ENCODE measurements around the gene FOXA1. TPM values are rescaled to one million over a fixed set of nuclear protein-coding genes. Genes with fewer than 3 reads are reported as not detected.
"Not testable (repeated sequence)": the region's sequence is repeated elsewhere in the genome, so short reads cannot be mapped to it uniquely, and the experiment has no call there.

The FOXA1 gene
- total RNA-seq, 1 donor from 2014 or later = 0.31 TPM

DNA sequence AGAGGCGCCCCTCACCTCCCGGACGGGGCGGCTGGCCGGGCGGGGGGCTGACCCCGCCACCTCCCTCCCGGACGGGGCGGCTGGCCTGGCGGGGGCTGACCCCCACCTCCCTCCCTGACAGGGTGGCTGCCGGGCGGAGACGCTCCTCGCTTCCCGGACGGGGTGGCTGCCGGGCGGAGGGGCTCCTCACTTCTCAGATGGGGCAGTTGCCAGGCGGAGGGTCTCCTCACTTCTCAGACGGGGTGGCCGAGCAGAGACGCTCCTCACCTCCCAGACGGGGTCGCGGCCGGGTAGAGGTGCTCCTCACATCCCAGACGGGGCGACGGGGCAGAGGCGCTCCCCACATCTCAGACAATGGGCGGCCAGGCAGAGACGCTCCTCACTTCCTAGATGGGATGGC lies 39.5 kb downstream of the FOXA1 start:
- H3K4me3 Mint-ChIP-seq; H3K4me1 Mint-ChIP-seq (ENCODE audit: low read depth); H3K36me3 Mint-ChIP-seq (ENCODE audit: low read depth); H3K27ac Mint-ChIP-seq; DNase-seq (ENCODE audit: low spot score); intact Hi-C loops (cut with micrococcal nuclease); H3K27me3 Mint-ChIP-seq (ENCODE audit: insufficient read depth): not testable (repeated sequence)
- H3K9me3 Mint-ChIP-seq = peaks cover 10% of the 10 kb centered on the region

DNA sequence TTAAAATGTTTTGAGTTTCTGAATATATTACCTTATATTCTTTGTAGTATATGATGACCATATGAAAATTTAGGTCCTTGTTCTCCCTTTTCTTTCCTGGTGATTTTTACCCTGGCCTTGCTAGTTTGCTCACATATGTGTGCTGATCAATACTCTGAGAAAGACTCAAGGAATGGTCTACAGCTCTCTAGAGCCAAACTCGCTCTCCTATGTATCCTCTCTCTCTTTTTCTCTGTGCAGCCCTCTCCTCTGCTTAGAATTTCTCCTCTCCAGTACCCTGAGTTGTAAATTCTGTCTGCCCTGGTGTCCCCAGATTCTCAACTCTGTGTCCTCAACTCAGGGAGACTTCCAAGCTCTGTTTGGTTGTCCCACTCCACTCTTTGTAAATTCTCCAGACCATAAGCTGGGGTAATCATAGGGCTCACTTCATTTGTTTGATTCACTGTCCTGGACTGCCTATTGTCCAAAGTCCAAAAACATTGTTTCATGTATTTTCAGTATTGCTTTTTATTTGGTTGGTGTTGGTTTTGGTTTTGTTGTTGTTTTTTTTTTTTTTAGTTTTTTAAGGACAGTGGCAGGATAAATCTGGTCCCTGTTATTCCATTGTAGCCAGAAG lies 41.0 kb downstream of the FOXA1 start:
- Mint-ChIP-seq H3K4me1 (ENCODE audit: low read depth) (no peaks in the 10 kb centered on the region), H3K9me3 (peaks cover 10% of the 10 kb centered on the region), H3K36me3 (ENCODE audit: low read depth) (no peaks in the 10 kb centered on the region), H3K27ac (no peak overlapping the region), H3K27me3 (ENCODE audit: insufficient read depth) (no peaks in the 10 kb centered on the region), H3K4me3 (no peak overlapping the region)
- intact Hi-C loops (cut with micrococcal nuclease) = no loop called here
- no peak for DNase-seq (ENCODE audit: low spot score)

DNA sequence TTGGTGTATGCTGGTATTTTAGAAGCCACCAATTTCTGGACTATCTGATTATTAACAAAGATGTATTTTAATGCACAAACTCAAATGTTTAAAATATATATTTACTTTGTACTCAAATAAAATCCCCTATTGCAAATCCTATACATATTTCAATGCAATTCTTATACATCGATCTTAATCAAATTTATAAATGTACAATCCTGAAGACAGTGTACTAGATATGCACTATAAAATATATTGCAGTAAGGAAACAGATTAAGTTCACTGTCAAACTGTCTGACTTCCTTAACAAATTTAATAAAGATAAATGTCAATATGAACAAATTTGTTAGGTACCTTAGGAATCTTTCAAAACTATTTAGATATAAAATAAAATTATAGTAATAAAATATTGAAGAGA lies 43.9 kb downstream of the FOXA1 start:
- Mint-ChIP-seq H3K4me3 (no peak overlapping the region), H3K4me1 (ENCODE audit: low read depth) (no peaks in the 10 kb centered on the region), H3K9me3 (no peaks in the 10 kb centered on the region), H3K36me3 (ENCODE audit: low read depth) (no peaks in the 10 kb centered on the region), H3K27ac (no peak overlapping the region), H3K27me3 (ENCODE audit: insufficient read depth) (no peaks in the 10 kb centered on the region)
- intact Hi-C loops (cut with micrococcal nuclease) = no loop called here
- DNase-seq (ENCODE audit: low spot score) = no peak

DNA sequence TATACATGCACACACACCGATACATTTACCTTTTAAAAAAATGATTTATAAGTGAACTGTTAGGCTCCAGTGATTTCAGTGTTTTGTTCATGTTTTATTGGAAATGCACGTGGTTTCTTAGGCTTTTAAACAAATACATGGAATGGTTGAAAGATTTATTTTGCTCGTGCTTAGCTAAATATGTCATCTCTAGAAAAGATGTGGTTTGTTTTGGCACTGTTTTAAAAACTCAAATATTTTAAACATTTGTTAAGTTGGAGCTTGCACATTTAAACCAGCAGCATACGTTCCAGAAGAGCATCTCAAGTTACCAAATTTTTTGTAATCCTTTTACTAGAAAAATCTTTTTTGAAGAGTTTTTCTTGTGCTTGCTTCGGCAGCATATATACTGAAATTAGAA lies 44.5 kb downstream of the FOXA1 start:
- no peak overlapping the region for H3K27ac Mint-ChIP-seq
- DNase-seq (ENCODE audit: low spot score) = no peak
- no peaks in the 10 kb centered on the region for H3K36me3 Mint-ChIP-seq (ENCODE audit: low read depth)
- intact Hi-C loops (cut with micrococcal nuclease) = no loop called here
- no peak overlapping the region for H3K4me3 Mint-ChIP-seq
- no peaks in the 10 kb centered on the region for H3K27me3 Mint-ChIP-seq (ENCODE audit: insufficient read depth)
- H3K4me1 Mint-ChIP-seq (ENCODE audit: low read depth) = no peaks in the 10 kb centered on the region
- no peaks in the 10 kb centered on the region for H3K9me3 Mint-ChIP-seq

DNA sequence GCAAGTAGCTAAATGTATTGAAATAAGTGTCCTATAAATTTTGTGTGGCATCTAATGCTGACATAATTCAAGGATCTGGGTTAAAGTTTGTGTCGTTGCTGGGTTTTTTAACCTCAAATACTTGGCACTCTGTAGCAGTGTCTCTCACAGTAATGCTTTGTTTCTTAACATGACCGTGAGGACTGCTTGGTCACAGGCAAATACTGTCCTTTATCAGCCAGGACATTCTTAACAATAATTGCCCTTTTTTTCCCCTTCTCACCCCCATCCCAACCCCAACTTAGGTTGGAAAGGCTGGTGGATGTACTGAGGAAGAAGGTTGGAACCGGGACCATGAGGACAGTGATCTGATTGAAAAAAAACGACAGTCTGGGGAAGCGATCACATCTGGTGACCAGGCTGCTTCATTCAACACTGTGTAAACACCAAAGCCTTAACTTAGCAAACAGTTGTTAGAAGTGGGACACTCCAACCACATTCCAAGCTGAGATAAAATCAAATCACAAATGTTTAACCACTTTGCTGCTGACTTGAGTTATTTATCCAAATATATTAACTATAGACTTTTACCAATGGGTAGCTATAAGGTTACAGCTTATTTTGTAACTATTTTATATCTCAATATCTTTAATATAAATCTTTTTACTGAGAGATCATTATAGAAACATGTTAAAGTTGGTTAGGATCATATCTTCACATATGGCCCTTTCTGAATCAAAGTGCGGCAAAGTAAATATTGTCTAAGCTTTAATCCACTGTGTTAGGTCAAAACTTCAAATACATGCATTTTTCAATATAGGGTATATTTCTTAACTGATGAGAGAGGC lies 48.2 kb downstream of the FOXA1 start:
- Mint-ChIP-seq H3K4me1 (ENCODE audit: low read depth) (no peaks in the 10 kb centered on the region), H3K9me3 (no peaks in the 10 kb centered on the region), H3K27me3 (ENCODE audit: insufficient read depth) (no peaks in the 10 kb centered on the region), H3K4me3 (no peak overlapping the region), H3K36me3 (ENCODE audit: low read depth) (no peaks in the 10 kb centered on the region), H3K27ac (no peak overlapping the region)
- intact Hi-C loops (cut with micrococcal nuclease) = no loop called here
- DNase-seq (ENCODE audit: low spot score) = no peak

DNA sequence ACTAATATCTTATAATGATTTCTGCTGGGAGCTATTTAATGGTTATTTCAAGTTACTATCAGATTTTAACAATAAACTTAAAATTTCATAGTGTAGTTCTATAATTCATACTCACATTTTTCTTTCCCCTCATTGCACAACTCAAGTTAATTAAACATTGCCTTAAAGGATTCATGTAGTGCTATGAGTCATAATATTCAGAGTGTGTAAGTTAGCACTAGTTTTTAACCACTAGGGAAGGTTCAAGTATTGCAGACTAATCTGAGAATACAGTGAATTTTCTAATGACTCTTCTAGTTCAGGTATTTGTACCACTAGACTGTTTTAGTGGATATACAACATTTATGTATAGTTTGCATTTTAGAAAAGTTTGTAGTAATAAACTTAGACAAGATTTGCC lies 49.9 kb downstream of the FOXA1 start:
- intact Hi-C loops (cut with micrococcal nuclease) = no loop called here
- Mint-ChIP-seq H3K27me3 (ENCODE audit: insufficient read depth) (no peaks in the 10 kb centered on the region), H3K4me1 (ENCODE audit: low read depth) (no peaks in the 10 kb centered on the region), H3K27ac (no peak overlapping the region), H3K36me3 (ENCODE audit: low read depth) (no peaks in the 10 kb centered on the region), H3K9me3 (no peaks in the 10 kb centered on the region), H3K4me3 (no peak overlapping the region)
- no peak for DNase-seq (ENCODE audit: low spot score)

DNA sequence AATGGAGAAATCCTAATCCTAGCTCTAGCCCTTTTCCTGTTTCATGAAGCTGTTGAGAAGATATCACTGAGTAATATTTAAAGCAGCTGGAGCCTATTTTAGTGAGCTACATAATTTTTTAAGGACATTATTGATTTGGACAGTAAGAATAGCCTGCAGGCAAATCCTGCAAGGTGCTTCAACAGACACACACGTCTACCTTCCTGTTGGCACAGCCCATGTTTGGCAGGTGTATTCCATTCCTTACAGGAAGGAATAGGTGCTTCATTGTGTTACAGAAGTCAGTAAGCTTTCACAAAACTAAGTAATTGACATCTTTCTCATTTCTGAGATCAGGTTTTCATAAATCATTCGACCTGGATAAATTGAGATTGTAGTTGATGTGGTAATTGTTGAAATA lies 50.6 kb downstream of the FOXA1 start:
- Mint-ChIP-seq H3K36me3 (ENCODE audit: low read depth) (no peaks in the 10 kb centered on the region), H3K27me3 (ENCODE audit: insufficient read depth) (no peaks in the 10 kb centered on the region), H3K4me3 (no peak overlapping the region), H3K4me1 (ENCODE audit: low read depth) (no peaks in the 10 kb centered on the region), H3K27ac (no peak overlapping the region), H3K9me3 (no peaks in the 10 kb centered on the region)
- no peak for DNase-seq (ENCODE audit: low spot score)
- intact Hi-C loops (cut with micrococcal nuclease) = no loop called here

DNA sequence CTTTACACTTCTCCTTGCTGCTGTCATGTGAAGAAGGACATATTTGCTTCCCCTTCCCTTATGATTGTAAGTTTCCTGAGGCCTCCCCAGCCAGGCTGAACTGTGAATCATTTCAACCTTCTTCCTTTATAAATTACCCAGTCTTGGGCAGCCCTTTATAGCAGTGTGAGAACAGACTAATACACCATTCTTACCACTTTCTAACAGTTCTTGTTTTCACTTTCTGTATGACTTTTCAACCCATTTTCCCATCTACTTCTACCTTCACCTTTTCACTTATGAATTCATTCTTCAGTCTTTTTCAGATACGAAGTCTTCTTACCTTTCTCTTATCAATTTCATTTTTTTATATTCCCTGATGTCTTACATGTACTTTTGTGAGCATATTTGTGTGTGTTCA lies 55.1 kb downstream of the FOXA1 start:
- H3K4me3 Mint-ChIP-seq = no peak overlapping the region
- H3K27me3 Mint-ChIP-seq (ENCODE audit: insufficient read depth) = no peaks in the 10 kb centered on the region

More for the DNA sequence above, 55.1 kb downstream of the FOXA1 start:
- no peak overlapping the region for H3K27ac Mint-ChIP-seq
- intact Hi-C loops (cut with micrococcal nuclease) = no loop called here
- H3K36me3 Mint-ChIP-seq (ENCODE audit: low read depth) = no peaks in the 10 kb centered on the region
- DNase-seq (ENCODE audit: low spot score) = no peak
- H3K9me3 Mint-ChIP-seq = peaks cover 4% of the 10 kb centered on the region
- H3K4me1 Mint-ChIP-seq (ENCODE audit: low read depth) = no peaks in the 10 kb centered on the region

Other genes starting within 250 kb of the FOXA1 start
- not detected in 2 replicates for gene TTC6, start 380 bp upstream of the FOXA1 start, total RNA-seq